ENCODE results near the gene RHBDD3. TPM values are rescaled to one million over a fixed set of nuclear protein-coding genes. Genes with fewer than 3 reads are reported as not detected.

The RHBDD3 gene
- total RNA-seq, 1 donor from 2014 or later = 65.1 TPM

GRCh38 chr22:29231971-29232959, 35.5 kb downstream of the RHBDD3 start:
- Mint-ChIP-seq H3K27ac (no peak overlapping the region), H3K9me3 (ENCODE audit: low read depth) (peaks cover 4% of the 10 kb centered on the region), H3K36me3 (ENCODE audit: insufficient read depth) (peaks cover 3% of the 10 kb centered on the region), H3K4me1 (ENCODE audit: low read depth) (no peaks in the 10 kb centered on the region), H3K27me3 (peaks cover 3% of the 10 kb centered on the region), H3K4me3 (ENCODE audit: low read depth) (no peak overlapping the region)
- no peak for TF ChIP-seq CTCF (IDR thresholded peaks at IDR 0.05; ENCODE audit: unreplicated experiment)
- DNase-seq (ENCODE audit: low spot score, unreplicated experiment) = no peak

DNA sequence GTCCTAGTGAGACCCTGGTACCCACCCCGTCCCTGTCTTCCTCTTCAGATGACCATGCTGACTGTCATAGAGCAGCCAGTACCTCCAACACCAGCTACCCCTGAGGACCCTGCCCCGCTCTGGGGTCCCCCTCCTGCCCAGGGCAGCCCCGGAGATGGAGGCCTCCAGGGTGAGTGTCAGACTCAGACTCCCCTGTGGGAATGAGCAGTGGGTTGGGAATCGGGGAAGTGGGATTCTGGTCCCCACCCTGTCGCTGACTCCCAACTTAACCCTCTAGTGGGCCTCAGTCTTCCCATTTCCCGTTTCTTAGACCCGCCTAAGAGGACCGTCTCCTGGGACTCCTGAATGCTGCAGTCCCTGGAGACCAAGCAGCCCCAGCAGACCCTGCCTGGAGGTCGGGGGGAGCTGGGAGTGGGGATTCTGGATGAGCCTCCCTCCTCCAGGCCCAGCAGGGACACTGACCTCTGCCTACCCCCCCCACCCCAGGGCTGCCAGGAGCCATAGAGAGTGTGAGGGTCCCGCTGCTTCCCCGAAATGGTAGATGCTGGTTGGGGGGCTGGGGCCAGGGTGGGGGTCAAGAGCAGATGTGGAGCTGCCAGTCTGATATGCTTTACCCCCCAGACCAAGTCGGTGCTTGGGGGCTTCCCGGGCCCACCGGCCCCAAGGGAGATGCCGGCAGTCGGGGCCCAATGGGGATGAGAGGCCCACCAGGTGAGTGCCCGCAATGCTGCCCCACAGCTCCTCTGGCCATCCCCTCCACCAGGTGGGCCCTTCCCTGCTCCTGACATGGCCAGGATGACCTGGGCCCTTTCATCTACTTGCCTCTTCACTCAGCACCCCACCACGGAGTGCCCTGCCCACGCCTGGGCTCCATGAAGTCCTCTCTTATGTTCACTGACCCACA, 36.6 kb downstream of the RHBDD3 start:
- peaks cover 4% of the 10 kb centered on the region for H3K9me3 Mint-ChIP-seq (ENCODE audit: low read depth)
- H3K4me3 Mint-ChIP-seq (ENCODE audit: low read depth) = no peak overlapping the region
- H3K27ac Mint-ChIP-seq = no peak overlapping the region
- DNase-seq (ENCODE audit: low spot score, unreplicated experiment) = no peak
- peaks cover 3% of the 10 kb centered on the region for H3K36me3 Mint-ChIP-seq (ENCODE audit: insufficient read depth)
- peaks cover 3% of the 10 kb centered on the region for H3K27me3 Mint-ChIP-seq
- no peaks in the 10 kb centered on the region for H3K4me1 Mint-ChIP-seq (ENCODE audit: low read depth)
- no peak for TF ChIP-seq CTCF (IDR thresholded peaks at IDR 0.05; ENCODE audit: unreplicated experiment)

GRCh38 chr22:29226351-29226981, 41.3 kb downstream of the RHBDD3 start:
- H3K27me3 Mint-ChIP-seq = no peaks in the 10 kb centered on the region
- H3K36me3 Mint-ChIP-seq (ENCODE audit: insufficient read depth) = no peaks in the 10 kb centered on the region
- H3K4me3 Mint-ChIP-seq (ENCODE audit: low read depth) = no peak overlapping the region

GRCh38 chr22:29225422-29226090, 42.2 kb downstream of the RHBDD3 start:
- Mint-ChIP-seq H3K27ac (no peak overlapping the region), H3K36me3 (ENCODE audit: insufficient read depth) (no peaks in the 10 kb centered on the region), H3K4me3 (ENCODE audit: low read depth) (no peak overlapping the region), H3K27me3 (no peaks in the 10 kb centered on the region), H3K9me3 (ENCODE audit: low read depth) (no peaks in the 10 kb centered on the region), H3K4me1 (ENCODE audit: low read depth) (peaks cover 3% of the 10 kb centered on the region)
- no peak for TF ChIP-seq CTCF (IDR thresholded peaks at IDR 0.05; ENCODE audit: unreplicated experiment)
- DNase-seq (ENCODE audit: low spot score, unreplicated experiment) = no peak

More at GRCh38 chr22:29226351-29226981, 41.3 kb downstream of the RHBDD3 start:
- Mint-ChIP-seq H3K4me1 (ENCODE audit: low read depth) (no peaks in the 10 kb centered on the region), H3K9me3 (ENCODE audit: low read depth) (no peaks in the 10 kb centered on the region), H3K27ac (no peak overlapping the region)
- no peak for TF ChIP-seq CTCF (IDR thresholded peaks at IDR 0.05; ENCODE audit: unreplicated experiment)
- no peak for DNase-seq (ENCODE audit: low spot score, unreplicated experiment)

Measured in progenitor cell of endocrine pancreas (in vitro differentiated cells).